Fibroblast of upper back skin (primary cell): ENCODE measurements around the gene PTPRD.

ENCODE experiments used
- DNase-seq: peaks from one replicate; pipeline ENCODE4 v3.0.0-alpha.2; 2013

The PTPRD gene

DNA sequence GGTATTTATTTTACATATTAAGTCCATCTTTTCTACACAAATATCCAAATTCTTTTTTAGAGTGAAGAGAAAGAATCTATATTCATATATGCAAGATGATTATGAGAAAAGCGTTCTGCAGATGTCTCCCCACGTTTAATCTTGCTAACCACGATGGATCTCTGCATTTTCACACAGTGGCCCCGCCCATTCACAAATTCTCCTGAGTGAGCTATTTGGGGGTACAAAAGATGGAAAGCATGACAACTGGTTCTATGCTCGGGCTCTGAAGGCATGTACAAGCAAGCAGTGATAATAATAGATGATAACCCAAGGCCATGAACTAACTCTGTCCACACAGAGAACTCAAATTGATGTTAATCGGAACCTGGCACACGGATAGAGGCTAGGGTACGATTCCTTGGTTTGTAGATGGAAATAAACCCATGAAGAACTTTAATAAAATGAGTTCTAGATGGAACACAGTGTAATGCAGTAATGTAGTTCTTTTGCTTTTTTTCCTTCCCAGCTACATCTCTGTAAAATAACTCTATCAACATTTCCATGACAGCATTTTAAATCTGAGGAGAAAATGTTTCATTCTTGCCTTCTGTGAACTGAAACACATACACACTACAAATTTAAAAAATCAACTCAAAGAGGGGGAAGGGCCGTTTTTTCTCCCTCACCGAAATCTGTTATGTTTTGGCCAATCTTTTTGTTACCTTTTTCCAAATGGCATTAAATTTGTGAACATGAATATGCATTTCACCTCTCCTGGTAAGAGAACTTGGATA is 1961.5 kb downstream of the PTPRD start:
- no peak for DNase-seq

DNA sequence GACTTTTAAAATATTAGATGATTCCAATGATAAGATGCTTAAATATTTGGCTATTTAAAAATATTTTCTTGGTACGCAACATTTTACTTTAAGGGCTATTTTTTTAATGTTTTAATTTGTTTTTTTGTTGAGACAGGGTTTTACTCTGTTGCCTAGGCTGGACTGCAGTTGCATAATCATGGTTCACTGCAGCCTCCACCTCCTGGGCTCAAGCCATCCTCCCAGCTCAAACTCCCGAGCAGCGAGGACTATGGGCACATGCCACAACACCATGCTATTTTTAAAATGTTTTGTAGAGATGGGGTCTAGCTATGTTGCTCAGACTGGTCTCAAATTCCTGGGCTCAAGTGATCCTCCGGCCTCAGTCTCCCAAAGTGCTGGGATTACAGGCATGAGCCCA is 1963.0 kb downstream of the PTPRD start:
- no peak for DNase-seq

DNA sequence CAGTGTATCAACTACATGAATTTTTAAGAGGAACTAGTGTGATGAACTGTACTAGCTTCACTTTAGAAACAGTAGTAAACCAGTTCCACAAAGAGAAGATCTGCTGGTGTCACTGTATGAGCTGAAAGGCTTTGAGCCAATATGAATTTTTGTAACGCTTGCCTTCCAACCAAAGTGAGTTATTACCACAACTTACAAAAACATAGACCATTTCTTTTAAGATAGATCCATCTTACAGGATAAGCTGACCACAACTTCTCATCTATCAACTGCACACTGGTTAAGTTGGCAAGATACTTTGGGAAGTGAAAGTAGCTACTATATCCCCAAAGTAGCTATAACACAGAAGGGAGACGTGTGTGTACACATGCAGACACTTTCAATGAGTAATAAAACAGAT is 1963.6 kb downstream of the PTPRD start:
- peak; percentile 85 for DNase-seq

DNA sequence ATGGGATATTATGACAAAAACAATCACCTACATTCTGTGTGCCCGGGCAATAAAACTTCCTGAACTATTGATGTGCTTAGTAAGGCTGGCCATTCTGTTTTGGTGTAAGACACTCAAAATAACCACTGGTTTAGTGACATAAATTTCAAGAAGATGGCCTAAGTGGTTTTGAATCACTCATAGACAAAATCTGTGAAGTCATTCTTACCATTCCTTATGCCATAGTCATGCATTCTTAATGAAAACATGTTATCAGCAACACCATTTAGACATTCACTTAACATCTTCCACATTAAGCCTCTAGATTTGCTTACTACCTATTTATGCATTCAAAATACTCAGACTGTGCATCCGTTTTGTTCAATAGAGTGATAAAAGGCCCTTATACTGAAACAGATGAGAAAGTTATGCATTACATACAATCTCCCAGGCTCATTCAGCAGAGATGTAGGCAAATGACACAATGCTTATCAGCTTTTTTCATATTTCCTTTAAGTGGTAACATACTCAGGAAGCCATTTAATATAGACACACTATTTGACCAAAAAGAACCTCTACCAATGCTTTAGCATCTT is 1964.4 kb downstream of the PTPRD start:
- peak; percentile 75 for DNase-seq

DNA sequence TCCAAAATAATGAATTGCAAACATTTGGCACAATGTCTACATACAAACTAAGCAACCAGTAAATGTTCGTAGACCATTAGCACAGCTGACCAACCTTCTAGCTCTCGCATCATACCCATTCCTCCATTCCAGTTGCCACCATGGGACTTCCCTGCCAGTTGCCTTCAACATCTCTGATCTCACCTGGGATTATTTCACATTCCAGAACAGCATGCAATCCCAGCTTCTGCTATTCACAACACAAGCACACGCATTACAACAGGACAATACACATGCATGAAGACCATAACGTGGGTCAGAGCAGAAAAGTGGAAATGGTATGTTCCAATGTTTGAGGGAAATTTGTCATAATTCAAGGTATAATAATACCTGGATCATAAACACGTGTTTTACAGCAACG is 1965.0 kb downstream of the PTPRD start:
- DNase-seq, result no peak

DNA sequence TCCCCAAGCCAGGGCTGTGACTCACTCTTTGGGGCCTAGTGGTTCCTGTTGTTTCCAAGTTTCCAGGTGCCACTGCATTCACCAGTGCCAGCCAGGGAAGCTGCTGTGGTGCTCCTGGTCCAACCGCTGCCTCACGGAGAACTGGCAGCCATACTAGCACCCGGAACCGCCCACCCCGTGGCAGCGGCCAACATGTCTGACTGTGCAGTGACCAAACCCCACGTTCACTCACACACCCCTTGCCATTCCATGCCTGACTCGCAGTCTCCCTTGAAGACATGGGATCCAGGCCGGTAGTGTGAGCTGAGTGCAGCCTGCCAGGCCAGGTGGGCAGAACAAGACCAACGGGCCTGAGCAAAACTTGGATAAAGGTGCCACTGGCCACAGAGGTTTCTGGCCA is 1968.2 kb downstream of the PTPRD start:
- DNase-seq, result no peak

DNA sequence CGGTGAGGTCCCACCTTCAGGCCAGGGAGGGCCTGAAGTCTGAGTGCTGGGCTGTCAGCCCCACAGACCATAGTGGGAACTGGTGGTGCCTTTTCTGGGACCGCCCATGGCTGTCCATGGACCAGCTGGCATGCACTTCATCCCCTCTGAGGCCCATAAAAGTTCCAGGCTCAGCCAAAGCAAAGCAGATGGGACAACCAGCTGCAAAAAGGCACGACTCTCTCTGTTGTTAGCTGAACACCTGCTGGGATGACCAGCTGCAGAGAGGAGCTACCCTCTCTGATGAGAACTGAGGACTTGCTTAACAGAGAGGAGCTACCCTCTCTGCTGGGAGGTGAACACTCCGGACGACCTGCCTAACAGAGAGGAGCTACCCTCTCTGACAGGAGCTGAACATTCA is 1968.9 kb downstream of the PTPRD start:
- no peak for DNase-seq

DNA sequence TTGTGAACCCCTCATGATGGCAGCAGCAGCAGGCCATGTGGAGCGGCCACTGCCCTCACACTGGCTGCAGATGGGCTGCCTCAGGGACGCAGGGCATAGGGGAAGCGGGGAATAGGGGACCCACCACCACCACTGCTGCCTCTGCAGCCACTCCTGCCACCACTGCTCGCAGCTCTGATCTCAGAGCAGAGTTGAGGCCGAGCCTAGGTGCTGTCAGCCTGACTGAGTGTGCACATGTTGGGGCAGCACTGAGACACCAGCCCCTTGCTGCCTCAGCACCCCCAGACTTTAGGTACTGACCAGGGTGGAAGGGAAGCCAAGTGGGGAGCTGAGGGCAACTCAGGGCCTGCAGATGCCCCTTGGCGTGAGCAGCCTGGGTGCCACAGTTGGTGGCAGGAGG is 1969.3 kb downstream of the PTPRD start:
- DNase-seq, result no peak

DNA sequence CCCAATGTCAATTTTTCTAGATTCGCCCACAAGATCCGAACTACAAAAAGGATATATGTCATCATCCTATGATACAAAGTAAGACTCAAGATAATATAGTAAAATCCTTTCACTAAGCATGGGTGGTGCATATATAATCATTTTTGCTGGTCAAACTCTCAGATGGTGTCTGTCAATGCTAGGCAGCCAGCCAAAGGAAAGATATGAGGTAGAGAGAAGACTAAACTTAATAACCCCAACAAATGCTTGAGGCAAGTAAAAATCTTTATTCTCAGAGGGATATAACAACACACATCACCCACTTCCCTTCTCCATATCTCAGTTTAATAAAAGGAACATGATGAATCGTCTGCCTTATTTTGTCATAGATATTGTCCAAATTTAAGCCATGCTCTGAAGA is 1972.0 kb downstream of the PTPRD start:
- DNase-seq, result peak; percentile 53

DNA sequence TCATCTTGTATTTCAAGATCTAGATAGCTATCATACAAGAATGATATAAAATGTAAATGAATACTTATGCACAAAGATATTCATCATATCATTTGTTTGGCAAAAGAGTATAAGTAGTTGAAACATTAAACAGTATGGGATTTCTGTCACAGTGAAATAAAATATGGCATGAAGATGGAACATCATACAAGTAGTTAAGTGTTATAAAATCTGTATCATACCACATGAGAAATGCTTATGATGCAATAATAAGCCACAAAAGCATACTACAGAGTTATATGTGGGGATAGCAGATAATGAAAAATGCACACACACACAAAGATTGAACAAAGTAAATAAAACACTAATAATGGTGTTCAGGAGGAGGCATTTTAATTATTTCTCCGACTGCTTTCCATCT is 1975.2 kb downstream of the PTPRD start:
- peak; percentile 72 for DNase-seq

DNA sequence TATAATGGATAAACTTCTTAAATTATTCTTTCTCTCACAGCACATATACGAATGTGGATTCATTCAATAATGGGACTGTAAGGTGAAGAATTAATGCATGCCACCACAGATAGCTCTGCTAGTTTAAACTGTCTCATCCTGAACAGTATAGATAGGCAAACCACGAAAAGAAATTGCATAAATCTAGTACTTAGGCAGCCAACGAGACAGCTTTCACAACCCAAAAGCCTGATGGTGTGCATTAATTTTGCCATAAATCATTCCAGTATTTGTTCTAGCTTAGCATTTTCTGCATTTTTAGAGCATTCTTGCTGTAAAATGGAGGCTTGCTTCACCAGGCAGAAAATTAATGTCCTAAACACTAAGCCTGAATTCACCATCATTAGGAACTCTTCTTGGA is 1979.0 kb downstream of the PTPRD start:
- peak; percentile 82 for DNase-seq

DNA sequence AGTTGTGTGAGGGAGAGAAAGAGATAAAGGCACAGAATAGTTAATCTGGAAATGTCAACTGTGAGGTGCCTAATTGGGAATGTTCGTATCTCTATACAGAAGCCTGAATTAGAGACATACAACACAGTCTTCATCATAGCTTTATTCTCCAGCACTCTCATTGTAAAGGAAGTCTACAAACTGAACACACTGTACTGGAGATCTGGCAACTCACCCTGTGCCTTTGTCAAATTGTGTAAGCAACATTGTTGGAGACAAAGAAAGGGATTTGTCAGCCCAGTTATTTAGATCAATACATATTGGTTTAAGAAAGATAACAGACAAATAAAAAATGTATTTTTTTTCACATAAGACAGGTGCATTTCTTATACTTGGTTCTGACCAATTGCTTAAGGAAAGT is 1980.3 kb downstream of the PTPRD start:
- DNase-seq, result no peak

DNA sequence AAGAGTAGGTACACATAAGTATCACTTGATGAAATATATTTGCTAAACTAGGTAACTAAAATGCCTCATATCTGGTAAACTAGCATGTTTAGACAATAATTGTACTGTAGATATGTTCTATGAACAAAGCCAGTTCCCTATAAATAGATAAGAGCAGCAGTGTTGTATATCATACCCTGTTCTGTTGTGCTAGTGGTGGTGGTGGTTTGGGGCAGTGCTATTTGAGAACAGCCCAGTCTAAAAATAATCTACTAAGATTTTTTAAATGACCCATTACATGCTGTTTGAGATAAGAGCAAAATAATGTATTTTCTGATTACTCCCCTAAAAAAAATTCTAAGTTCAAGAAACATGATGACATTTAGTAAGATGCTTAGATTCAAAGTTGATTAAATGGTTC is 1984.0 kb downstream of the PTPRD start:
- DNase-seq, result no peak

DNA sequence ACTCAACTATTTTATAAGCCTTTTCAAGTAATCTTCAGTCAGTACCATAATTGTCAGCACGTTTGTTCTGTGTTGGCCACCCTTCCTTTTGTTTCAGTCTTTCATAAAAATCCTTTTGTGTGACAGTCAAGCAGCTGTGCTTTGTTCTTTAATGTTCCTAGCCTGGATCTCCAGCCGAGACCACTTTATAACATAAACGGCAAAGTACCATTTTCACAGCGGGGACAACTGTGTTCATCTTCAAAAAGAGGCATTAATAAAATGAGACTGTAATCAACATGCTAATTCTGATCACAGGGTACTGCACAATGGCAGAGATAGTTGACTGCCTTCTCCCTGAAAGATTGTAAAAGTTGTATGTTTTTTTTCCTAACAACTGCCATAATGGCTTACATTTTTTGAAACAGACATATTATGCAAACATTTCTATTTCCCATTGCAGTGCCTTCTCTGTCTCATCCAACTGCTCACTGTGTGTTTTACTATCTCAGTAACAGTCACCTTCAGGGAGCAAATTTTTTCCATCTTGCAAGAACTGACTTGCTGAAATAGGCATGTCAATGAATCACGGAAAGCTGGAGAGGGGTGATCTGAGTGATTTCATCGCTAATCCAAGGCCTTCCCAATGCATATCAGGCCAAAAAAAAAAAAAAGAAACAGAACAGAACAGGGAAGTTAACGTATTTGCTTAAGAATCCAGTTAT is 1984.7 kb downstream of the PTPRD start:
- DNase-seq, result peak; percentile 76

DNA sequence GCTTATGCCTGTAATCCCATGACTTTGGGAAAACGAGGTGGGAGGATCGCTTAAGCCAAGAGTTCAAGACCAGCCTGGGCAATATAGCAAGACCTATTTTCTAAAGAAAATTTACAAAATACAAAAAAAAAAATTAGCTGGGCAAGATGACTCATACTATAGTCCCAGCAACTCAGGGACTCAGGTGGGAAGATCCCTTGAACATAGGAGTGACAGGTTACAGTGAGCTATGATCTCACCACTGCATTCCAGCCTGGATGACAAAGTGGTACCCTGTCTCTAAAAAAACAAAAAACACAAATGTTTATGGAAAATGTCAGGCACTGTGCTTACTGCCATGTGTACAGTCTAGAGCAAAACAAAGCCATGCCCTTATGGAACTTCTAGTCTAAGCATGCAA is 1989.9 kb downstream of the PTPRD start:
- no peak for DNase-seq

DNA sequence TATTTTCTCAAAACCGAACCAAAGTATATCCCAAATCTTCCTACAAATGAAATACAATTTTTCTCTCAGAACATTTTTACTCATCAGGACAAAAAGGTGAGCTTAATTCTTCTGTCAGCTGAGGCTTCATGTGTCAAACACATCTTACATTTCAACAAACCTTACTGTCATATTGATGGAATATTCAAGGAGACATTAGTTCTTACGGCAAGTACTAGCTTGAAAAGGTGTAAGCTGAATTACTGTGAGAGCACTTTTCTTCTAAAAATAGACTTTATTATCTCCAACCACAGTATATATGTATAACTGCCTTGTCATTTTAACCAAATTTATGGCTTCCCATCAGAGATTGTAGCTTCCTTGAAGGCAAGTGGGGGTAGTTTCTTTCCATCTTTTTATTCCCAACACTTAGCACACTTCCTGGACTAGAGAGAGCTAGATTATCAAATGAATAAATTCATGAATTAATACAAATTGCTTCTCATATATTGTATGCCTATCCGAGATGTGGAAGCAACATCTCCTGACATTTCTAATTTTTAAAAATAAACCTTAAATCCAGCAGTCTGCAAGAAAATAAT is 1990.5 kb downstream of the PTPRD start:
- DNase-seq, result no peak

DNA sequence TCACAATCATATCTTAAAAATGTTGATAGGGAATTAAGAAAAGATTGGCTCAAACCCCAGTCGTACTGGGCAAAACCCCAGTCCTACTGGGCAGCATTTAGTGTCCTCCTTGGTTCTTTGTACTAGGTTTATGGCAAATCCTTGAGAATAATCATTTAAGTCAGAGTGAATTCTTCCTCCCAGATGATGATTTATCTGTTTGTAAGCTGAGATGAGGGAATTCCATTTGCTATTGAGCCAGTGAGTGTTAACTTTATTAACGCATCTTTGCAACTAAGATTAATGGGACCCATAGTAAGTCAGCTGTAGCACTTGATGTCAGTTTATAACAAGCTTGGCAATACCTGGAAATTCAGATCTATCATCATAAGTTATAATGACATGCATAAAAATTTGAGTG is 1991.4 kb downstream of the PTPRD start:
- DNase-seq, result no peak

DNA sequence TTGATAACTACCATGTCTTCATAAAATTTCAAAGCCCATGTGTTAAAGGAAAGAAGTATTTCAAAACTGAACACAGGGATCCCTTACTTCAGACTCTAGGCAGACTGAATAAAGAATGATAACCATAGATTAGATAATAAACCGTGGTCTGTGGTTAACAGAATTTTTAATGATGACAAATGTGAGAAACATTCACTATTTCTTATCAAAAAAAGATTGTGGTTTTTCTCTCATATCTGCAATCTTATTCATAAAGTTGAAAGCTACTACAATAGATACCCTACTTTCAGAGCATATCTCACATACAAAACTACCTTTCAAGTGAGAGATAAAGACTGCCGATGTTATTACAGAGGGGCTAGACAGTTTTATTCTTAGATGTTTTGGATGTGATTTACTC is 1996.4 kb downstream of the PTPRD start:
- peak; percentile 45 for DNase-seq

DNA sequence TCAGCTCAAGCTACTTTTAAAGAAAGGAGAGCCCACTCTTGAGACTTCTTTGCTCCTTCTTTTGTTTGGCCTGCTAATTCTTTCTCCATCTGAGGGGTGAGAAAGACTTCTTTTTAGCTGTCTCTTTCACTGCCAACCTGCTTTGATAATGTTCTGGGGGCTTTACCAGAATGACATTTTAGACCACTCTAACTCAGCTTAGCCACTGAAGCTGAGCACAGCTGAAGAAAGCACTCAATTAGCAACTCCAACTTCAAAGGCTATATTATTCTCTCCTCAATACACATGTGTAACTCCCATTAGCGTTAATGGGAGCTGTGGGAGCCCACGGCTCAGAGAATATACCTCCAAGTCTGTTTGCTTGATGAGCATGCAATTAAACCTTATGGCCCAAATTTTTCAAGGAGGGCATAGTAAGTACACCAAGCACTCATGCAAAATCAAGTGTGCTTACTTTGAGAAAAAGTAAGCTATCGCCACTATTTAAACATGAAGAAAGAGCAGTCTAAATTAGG is 1997.8 kb downstream of the PTPRD start:
- no peak for DNase-seq

DNA sequence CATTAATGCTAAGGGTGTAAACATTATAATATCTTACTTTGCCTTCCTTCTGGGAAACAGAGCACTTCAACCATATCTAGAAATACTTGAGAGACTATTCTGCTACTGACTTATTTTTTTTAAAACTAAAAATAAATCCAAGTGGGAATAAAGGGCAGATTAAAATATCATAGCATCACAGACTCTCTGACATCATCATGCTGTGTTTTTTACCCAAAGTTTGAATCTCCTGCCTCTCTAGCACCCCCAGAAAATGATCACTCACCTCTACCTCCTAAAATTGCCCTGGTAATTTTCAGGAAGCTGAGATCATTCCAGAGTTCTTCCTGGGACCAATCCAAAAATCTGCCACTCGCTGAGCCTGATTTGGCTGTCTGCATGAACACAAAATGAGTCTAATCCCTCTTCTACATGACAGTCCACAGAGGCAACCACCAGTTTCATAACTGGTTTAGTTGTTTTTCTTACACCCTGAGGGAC is 1999.4 kb downstream of the PTPRD start:
- peak; percentile 51 for DNase-seq

DNA sequence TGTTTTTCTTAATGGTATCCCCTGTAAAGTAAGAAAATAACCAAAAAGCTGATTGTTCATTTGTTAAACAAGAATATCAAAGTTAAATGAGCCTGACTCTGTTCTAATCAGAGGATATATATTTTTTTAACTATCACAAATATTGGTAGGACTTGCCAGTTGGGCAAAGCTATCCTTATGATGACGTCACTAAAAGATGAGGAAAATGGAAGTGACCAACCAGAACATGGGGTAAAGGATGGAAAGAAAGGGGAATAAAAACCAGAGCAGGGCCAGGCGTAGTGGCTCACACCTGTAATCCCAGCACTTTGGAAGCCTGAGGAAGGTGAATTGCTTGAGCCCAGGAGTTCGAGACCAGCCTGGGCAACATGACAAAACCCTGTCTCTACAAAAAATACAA is 2001.6 kb downstream of the PTPRD start:
- no peak for DNase-seq

DNA sequence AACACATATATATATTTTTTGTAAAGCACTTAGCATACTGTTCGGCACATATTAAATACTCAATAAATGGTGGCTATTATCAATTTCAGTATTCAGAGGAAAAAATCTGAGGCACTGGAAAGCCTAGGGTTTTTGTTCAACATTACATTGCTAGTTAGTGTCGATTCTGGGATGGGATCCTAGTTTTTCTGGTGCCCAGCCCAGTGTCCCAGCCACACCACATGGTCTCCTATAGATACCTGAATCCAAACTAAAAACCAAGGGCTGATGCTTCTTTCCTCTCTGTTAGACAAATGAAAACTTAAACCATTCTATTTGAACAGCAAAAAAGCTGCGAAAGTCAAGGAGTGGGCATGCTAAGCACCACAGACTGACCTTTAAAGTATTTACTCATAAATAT is 2002.5 kb downstream of the PTPRD start:
- DNase-seq, result no peak

DNA sequence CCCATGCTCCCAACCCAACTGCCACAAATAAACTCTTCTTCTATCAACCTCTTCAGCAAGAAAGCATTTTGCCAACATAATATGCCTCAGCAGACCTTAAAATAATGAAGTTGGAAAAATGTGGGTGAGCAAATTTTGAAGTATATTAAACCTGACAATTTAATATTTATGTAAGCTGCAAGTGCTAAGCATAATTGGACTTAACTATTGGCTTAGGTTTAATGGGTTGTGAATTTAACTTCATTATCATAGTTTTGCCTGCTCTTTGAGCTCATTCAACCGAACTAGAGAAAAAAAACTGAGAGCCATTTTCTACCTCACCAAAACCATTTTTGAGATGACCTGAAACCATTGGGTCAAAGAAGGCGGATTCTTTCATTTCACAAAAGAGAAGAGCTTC is 2007.7 kb downstream of the PTPRD start:
- no peak for DNase-seq

DNA sequence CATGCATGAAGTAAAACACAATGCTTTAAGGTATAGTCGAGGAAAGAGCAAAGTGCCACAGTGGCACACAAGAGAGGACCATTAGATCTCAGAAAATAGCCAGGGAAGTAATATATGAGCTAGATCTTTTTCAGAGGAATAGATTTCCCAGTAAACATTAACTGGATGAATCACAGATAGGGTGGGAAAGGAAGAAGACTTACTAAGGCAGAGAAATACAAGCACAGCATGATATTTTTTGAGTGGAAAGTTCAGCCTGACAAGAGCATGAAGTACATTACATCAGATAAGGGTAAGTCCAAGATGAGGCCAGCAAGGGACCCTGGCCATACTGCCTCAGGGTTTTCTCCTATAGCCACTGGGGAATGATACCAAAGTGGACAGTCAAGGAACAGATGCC is 2008.6 kb downstream of the PTPRD start:
- DNase-seq, result no peak
